ENCODE data around the gene SPCS3.
"Not testable (repeated sequence)": the region's sequence is repeated elsewhere in the genome, so short reads cannot be mapped to it uniquely, and the experiment has no call there.

SPCS3 gene

DNA sequence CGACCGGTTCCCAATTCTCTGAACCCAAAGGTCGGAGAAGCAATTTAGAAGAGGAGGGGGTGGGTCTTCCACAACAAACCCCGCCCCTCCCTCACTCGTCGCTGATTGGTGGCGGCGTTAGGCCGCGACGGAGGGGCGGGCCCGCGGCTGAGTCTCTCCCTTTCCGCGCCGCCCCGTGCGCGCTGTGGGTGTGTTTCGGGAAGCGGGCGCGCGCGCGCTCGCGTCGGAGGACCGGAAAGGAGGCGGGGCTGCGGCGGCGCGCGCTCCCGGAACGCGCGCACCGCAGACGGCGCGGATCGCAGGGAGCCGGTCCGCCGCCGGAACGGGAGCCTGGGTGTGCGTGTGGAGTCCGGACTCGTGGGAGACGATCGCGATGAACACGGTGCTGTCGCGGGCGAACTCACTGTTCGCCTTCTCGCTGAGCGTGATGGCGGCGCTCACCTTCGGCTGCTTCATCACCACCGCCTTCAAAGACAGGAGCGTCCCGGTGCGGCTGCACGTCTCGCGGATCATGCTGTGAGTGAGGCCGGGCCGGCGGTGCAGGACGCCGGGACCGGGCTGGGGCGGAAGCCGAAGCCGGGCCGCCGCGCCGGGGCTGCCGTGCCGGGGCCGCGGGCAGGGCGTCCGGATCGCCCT lies at the start of gene SPCS3:
SPCS3 (plus strand) TSS at position 263 of the 636 bp plus-strand sequence; CDS start at position 374, 111 bp downstream.
- peak; percentile 81 for DNase-seq

DNA sequence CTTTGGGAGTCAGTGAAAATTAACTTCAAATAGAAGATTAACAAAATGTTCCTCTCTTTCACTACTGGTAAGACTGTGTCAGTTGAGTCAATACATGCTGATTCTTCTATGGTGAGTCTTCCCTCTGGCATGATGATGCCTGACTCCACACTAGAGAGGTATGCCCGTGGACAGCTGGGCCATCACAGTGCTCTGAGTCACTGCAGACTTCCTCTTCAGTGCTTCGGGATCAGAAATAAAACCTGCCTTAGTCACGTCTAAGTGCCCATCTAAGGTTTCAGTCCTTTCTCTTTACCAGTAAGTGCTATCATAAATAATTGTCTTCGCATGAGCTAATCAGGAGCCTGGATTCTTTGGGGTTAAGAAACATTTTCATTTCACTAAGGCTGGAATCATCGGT lies 49.1 kb upstream of the SPCS3 start:
- DNase-seq = peak; percentile 38

DNA sequence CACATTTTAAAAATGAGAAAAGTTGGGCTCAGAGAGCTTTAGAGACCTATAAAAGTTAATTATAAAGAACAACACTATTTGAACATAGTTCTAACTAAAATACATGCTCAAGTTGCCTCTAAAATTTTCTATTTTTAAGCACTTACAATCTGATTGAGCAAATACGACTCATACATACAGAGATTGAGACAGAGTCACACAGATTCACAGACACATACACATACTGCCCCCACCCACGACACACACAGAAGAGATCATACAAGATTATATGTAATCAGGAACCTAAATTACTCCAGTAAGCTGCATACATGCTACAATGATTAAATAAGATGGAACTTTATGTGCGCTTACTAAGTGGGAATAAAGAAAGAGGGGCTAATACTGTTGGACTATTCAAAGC lies 48.0 kb upstream of the SPCS3 start:
- no peak for DNase-seq

DNA sequence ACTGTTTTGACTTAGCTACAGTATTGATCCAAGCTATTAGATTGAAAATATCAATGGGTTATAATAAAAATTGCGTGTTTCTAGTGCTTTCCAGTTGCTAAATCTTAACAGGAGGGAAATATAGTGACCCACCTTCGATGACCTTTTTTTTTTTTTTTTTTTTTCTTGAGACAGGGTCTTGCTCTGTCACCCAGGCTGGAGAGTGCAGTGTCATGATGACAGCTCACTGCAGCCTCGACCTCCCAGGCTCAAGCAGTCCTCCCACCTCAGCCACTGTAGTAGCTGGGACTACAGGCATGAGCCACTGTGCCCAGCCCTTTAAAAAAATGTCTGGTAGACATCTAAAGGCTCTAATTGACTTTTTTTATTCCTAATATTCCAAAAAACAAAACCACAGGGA lies 47.0 kb upstream of the SPCS3 start:
- DNase-seq = no peak

DNA sequence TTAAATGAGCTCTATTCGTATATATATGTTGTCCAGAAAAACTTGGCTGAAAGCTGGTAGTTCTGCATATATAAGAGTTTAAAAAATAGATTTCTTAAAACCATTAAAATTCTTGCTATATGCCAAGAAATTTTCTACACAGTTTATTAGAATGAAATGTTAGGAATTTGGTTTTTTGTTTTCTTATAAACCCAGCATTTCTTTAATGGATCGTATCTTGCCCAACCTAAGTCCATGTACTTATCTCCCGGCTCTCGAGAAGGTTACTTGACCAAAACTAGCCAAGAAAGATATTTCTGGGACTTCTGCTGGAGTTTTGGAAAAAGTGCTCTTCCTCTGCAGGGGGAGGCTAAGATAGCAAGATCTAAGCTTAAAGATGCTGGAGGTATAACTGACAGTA lies 46.0 kb upstream of the SPCS3 start:
- DNase-seq = no peak

DNA sequence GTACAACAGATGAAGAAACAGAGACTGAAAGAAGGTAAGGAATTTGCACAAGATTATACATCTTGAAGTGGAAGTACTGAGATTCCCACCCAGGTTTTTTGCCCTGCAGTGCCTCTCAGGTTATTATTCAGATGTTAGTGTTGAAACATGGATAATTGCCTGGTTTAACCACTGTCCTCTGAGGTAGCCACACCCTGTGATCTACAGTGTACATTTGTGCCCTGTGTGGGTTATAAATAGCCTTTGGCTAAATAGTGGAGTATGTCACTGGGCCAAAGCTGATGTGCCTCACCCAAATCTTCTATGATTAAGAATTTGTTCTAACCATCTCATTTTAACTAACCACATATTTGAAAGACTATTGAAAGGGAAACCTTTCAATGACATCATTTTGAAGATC lies 45.3 kb upstream of the SPCS3 start:
- DNase-seq = no peak

DNA sequence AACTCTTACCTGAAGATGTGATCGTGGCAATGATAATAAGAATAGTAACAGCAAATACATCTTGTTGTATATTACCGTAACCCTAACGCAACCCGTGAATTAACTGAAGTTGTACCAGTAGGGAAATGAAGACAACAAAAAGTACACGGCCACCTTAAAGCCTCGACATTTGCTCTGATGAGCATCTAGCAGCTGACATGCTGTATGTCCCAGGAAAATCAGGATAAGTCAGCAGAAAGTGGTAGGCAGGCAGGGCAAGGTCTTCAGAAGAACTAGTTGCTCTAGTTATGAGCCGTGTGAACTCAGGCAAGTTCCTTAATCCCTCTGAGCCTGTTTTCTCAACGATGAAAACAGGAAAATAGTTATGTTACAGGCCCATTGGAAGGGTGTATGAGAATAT lies 43.1 kb upstream of the SPCS3 start:
- no peak for DNase-seq

DNA sequence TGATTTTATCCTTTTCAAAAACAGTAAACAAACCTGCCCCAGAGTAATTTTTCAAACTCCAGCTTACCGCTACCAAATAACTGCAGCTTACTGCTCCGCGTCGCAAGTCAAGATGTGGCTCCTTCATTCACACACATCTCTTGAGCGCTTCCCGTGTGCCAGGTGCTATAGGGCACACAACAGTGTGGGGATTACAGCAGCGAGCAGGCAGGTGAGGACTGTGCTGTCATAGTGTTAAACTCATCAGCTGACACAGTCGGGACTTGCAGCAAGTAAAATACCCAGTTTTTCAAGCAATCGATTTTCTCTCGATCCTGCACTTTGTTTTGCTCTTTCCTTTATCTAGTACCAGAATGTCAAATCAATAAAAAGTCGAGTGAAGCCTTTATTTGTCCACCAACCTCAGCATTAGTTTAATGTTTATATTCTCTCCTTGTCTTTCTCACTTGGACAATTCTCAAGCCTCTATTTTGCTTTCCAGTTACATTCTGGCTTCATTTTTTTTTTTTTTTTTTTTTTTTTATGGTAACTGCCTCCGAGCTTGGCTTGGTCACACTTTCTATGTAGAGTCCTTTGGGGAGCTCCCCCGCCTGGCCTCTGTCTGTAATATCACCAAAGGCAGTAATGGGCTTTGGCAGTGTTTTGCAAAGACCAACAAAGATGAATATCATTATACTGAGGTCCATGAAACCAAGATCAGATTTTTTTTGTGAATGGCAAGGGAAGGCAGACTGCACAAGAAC lies 42.4 kb upstream of the SPCS3 start:
- peak; percentile 53 for DNase-seq

DNA sequence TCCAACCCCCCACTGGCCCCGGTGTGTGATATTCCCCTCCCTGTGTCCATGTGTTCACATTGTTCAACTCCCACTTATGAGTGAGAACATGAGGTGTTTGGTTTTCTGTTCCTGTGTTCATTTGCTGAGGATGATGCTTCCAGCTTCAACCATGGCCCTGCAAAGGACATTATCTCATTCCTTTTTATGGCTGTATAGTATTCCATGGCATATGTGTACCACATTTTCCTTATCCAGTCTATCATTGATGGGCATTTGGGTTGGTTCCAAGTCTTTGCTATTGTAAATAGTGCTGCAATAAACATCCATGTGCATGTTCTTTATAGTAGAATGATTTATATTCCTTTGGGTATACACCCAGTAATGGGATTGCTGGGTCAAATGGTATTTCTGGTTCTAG lies 40.2 kb upstream of the SPCS3 start:
- DNase-seq = not testable (repeated sequence)

DNA sequence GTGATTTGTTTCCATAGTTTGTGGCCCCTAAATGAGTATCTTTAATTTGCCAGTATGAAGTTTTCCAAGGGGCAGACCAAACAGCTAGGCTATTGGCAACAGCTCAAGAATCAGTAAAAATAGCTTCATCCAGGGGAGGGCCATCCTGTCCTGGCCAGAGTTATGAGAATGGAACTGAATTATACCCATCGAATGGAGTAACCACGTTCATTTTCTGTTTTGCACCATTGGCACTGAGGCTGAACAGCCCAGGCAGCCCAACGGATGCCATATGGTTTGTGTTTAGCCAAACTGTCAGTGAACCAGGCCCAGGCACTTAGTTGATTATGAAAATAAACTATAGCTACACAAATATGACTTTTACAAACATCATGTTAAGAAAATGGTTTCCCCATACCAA lies 33.0 kb upstream of the SPCS3 start:
- DNase-seq = no peak

DNA sequence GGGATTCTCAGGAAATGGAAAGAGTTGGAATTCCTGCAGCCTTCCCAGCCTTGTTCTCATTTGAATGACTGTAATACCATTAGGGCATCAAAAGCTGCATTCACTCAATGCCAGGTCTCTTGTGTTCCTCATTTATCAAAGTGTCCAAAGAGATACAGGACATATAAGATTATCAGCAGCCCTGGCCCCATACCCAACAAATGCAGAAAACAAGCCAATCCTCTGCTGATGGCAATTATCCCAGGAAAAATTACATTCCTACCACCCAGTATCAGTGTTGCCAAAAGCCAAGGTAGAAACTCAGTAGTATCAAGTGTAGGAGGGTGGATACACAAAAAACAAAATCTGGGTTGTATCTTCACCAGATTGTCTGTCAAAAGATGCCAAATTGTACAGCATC lies 32.2 kb upstream of the SPCS3 start:
- no peak for DNase-seq

DNA sequence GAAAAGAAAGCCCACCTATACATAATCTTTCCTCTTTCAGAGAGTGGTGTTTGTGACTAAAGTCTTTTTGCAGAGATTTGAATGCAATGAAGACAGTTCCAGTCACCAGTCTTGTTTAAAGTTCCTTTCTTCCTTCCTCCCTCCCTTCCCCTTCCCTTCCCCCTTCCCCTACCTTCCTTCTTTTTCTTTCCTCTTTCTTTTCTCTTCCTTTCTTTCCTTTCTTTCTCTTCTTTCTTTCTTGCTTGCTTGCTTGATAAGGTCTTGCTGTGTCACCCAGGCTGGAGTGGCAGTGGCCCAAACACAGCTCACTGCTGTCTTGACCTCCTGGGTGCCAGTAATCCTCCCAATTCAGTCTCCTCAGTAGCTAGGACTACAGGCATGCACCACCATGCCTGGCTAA lies 31.7 kb upstream of the SPCS3 start:
- DNase-seq = no peak

DNA sequence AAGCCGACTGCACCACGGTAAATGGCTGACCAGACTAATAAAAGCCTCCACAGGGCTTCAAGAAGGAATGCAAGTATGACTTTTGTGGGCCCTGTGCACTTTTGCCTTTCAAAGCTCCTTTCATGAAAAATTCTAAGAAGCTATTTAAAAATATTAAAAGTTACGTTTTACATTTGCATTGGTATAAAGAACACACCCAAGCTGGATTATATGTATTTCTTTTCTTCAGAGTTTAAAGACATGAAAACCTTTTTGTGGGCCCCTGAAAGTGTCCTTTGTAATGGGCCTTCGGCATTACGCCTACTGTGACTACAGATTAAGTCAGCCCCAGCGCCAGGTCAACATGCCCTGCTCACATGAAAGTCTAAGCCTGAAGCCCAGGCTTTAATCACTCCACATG lies 30.2 kb upstream of the SPCS3 start:
- no peak for DNase-seq

DNA sequence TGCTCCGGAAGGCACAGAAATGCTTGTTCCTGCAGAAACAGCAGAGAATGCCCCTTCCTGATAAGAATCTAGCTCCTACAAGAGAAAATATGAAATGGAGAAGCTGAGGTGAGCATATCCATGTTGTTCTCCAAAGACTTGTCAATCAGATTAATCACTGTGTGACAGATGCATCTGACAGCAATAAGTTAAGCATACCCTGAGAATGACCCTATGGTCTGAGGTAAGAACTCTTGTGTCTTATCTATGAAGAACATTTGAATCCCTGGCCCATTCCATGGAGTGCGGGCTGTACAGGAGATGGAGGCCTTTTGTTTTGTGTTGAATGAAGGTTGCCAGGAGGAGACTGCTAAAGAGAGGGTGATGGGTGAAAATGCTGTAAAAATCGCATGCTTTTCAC lies 29.2 kb upstream of the SPCS3 start:
- no peak for DNase-seq

DNA sequence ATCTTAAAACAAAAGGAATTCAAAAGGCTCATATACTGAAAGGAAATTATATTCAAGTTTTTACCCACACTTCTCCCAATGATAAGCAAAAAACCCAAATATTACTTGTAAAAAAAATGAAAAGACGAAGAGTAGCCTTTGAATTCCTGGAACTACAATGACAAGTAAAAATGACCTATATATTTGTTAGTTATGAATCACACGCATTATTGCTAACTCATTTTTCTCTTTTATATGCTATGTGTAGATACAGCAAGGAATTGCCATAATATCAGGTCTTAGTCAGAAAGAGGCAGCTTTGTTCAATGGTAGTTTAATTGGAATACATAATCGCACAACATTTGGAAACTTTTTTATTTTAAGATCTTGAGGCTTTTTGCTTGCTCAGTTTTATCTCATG lies 28.0 kb upstream of the SPCS3 start:
- DNase-seq = no peak

DNA sequence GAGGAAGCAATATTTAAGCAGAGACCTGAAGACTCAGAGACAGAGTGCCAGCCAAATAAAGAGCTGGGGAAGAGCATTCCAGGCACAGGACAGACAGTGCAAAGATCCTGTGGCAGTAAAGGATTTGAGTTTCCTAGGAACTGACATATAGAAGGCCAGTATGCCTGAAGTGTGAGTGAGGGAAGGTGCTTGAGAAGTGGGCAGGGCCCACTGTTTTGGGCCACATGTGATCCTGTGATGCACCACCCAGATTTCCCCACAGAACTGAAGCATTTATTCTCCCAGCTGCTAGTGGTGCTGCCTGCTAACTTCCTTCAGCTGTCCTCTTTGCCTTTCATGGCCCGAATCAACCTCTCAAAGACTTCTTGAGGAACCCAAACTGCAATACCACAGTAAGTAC lies 26.8 kb upstream of the SPCS3 start:
- no peak for DNase-seq

DNA sequence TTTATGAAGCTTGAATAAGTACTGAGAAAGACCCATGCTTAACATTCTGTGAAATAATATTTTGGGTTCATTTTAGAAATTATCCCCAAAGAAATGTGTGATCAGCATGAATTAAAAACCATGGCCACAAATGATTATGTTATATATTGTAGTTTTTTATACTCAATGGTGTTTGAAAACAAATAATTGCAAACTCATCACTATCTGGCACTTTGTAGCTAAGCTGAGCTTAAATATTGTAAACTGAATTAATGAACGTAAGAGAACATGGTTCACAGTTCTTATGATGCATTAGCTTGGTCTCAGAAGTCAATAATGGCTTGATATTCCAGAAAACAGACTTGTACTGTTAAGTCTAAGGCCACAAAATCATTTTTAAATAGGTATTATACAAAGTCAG lies 26.1 kb upstream of the SPCS3 start:
- no peak for DNase-seq

DNA sequence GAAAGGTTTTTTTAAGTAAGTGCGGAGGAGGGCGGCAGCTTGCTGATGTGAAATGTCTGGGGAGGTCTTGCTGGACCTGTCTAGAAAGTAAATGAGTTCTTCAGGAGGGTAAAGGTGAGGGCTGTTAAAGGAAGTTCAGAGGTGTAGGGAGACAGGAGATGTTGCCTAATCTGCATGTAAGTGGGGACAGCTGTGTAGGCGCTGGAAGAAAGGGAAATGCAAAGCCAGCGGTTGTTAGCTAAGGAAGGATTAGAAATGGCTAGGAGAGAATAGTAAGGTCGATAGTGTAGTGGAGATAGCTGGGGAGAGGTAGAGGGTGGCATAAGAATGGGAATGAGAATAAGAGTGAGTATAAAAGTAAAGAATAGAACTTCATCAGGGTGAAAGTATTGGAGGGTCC lies 23.9 kb upstream of the SPCS3 start:
- not testable (repeated sequence) for DNase-seq

DNA sequence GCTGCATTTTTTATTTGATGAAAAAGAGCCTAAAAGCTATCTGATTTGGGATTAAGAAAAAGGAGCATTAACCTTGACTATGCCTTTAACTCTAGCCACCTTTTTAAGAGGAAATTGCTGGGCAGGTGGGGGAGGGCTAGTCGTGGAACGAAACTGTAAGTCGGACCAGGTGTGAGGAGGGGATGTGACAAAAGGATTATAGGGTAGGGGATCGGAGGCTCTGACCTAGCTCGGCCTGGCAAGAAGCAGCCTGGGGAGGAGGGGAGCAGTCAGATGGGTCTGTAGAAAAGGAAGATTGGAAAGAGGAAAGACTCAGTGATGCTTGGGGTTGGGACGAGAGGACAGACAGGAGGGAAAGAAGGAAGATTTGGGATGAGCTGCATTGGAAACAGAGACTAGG lies 21.1 kb upstream of the SPCS3 start:
- DNase-seq = no peak

DNA sequence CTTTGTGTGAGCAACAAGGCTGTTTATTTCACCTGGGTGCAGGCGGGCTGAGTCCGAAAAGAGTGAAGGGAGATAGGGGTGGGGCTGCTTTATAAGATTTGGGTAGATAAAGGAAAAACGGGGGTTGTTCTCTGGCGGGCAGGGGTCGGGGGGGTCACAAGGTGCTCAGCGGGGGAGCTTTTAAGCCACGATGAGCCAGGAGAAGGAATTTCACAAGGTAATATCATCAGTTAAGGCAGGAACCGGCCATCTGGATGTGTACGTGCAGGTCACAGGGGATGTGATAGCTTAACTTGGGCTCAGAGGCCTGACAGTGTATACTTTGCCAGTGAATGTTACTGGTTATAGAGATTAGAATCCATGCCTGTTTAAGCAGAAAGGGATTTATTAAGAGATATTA lies 19.7 kb upstream of the SPCS3 start:
- no peak for DNase-seq

DNA sequence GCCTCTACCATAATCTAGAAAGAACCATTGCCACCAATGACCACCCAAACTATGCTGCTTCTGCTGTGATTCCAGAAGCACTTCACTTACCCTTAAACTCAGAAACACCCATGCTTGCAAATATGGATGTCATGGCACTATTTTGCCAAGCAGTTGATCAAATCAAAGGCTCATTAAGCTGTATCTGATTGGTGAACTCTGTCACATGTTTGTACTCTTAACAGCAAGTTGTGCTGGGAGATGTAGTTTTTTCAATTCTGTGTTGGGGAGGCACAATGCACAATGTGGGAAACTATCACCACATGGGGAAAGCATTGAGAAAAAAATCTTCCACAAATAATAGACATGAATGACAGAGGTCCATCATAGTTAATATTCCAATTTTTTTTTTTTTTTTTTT lies 19.2 kb upstream of the SPCS3 start:
- DNase-seq = no peak

DNA sequence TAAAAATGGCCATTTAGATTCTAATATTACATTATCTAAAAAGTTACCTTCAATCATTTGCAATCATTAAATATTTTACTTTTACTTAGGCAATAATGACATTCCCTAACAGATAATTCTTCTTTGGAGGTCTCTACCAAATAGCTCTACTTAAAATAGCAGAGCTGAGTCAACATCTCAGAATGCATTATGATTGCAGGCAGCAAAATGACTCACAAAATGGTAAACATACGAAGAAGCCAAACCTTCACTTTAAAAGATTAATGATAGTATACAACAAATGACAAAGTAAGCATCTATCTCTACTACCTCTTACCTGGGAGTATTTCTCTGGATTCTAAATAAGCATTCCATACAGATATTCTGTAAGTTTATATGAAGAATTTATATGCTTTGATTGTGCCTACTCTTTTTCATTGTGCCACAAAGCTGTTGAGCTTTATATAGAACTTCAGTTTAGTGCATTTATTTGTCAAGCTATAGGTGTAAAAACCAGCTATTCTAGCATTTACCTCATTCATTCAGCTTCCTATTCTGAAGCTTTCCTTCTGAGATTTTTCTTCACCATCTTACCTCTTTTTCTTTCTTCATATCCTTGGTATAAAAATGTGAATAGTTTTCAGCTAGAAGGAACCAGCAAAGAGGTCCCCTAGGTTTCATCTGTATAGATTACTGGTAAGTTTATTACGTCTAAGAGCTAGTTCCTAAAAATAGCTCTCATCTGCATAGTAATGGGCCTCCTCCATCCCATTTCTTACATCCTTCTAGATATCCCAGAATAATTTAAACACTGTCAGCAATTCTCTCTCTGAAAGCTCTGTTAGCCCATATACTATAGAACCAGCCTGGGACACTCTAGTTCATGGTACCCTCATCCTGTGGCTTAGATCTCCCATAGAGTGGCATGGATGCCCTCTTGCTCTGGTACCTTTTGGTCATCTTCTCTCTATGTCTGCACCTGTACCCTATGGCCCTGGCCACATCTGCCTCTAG lies 17.2 kb upstream of the SPCS3 start:
- DNase-seq = no peak

DNA sequence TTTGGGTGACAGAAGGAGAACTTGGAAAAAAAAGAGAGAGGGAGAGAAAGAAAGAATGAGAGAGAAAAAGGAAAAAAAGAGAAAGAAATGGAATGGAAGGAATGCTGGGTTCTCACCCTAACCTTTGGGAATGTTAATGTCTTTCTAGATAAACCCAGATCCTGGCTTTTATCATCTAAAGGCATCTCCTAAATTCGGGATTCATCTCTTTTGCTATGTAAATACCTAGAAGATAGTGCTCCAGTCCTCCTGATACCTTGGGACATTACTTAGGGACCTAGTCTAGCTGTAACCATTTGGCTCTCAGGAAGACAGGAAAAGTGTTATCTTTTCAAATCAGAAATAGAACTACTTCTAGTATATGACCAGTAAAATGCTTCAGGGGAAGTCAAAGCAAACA lies 15.8 kb upstream of the SPCS3 start:
- no peak for DNase-seq
